GF-D8 (cell line): ENCODE data around the gene FGF23.
"Not testable (repeated sequence)": the region's sequence is repeated elsewhere in the genome, so short reads cannot be mapped to it uniquely, and the experiment has no call there.

Source experiments
- DNase-seq: peaks from one replicate; lab custom pipeline; 2025; lab: John Stamatoyannopoulos, UW

The FGF23 gene

GRCh38 chr12:4379405-4379804, at the start of gene FGF23:
Gene FGF23 (minus strand): TSS chr12:4379712. CDS start chr12:4379582, 130 bp downstream.
- DNase-seq, result no peak

- DNase-seq, result no peak
These were observed 44.9 kb upstream of the FGF23 start for GRCh38 chr12:4424422-4424821.

GRCh38 chr12:4423528-4424195, 44.1 kb upstream of the FGF23 start:
- no peak for DNase-seq

- no peak for DNase-seq
These were observed 43.5 kb upstream of the FGF23 start for GRCh38 chr12:4422985-4423384.

- DNase-seq, result no peak
These were observed 42.1 kb upstream of the FGF23 start for GRCh38 chr12:4421590-4422031.

GRCh38 chr12:4420138-4420670, 40.7 kb upstream of the FGF23 start:
- no peak for DNase-seq

- no peak for DNase-seq
These were observed 39.4 kb upstream of the FGF23 start for GRCh38 chr12:4418913-4419312.

GRCh38 chr12:4417936-4418335, 38.4 kb upstream of the FGF23 start:
- DNase-seq, result no peak

GRCh38 chr12:4417455-4417854, 37.9 kb upstream of the FGF23 start:
- DNase-seq, result no peak

- no peak for DNase-seq
These were observed 36.8 kb upstream of the FGF23 start for GRCh38 chr12:4416276-4416675.

- no peak for DNase-seq
These were observed 33.0 kb upstream of the FGF23 start for GRCh38 chr12:4412465-4412864.

- DNase-seq, result no peak
These were observed 32.5 kb upstream of the FGF23 start for GRCh38 chr12:4412056-4412455.

- no peak for DNase-seq
These were observed 27.6 kb upstream of the FGF23 start for GRCh38 chr12:4407136-4407535.

- DNase-seq, result not testable (repeated sequence)
These were observed 25.5 kb upstream of the FGF23 start for GRCh38 chr12:4404877-4405637.

GRCh38 chr12:4402996-4403395, 23.5 kb upstream of the FGF23 start:
- DNase-seq, result no peak

GRCh38 chr12:4401117-4401516, 21.6 kb upstream of the FGF23 start:
- no peak for DNase-seq

GRCh38 chr12:4395818-4396217, 16.3 kb upstream of the FGF23 start:
- no peak for DNase-seq

- DNase-seq, result no peak
These were observed 13.7 kb upstream of the FGF23 start for GRCh38 chr12:4393211-4393610.

- DNase-seq, result no peak
These were observed 12.8 kb upstream of the FGF23 start for GRCh38 chr12:4392223-4392742.

GRCh38 chr12:4388662-4389061, 9.2 kb upstream of the FGF23 start:
- no peak for DNase-seq

- no peak for DNase-seq
These were observed 8.5 kb upstream of the FGF23 start for GRCh38 chr12:4388032-4388431.

- no peak for DNase-seq
These were observed 8.1 kb upstream of the FGF23 start for GRCh38 chr12:4387607-4388006.

- no peak for DNase-seq
These were observed 7.3 kb upstream of the FGF23 start for GRCh38 chr12:4386801-4387200.
